GM13976 (cell line): ENCODE measurements around the gene SMYD3.
"Not testable (repeated sequence)": the region's sequence is repeated elsewhere in the genome, so short reads cannot be mapped to it uniquely, and the experiment has no call there.

ENCODE experiments used
- DNase-seq: peaks from one replicate; pipeline ENCODE4 v3.0.0; 2012; ENCODE audit warnings: low spot score
- CTCF ChIP-seq: IDR thresholded peaks from 2 replicates; pipeline ENCODE4 v1.5.1; 2012; ENCODE audit warnings: borderline replicate concordance, mild to moderate bottlenecking; ENCODE audit not compliant: insufficient read depth; ENCODE audit errors: extremely low read depth, missing control alignments, control extremely low read depth
- in situ Hi-C: fragments of 300-500 bp; cut with MboI; formaldehyde crosslinking; loops from one replicate; pipeline ENCODE4 v1.12.0; 2022; ENCODE audit warnings: low sequenced_read_pairs, mixed read lengths, inconsistent platforms; ENCODE audit not compliant: unreplicated experiment

The SMYD3 gene

GRCh38 chr1:246338098-246338497, 169.0 kb downstream of the SMYD3 start:
- in situ Hi-C loops: no loop called here
- DNase-seq: no peak
- TF ChIP-seq CTCF: no peak

GRCh38 chr1:246335151-246335550, 171.9 kb downstream of the SMYD3 start:
- no peak for TF ChIP-seq CTCF
- in situ Hi-C loops: no loop called here
- DNase-seq: no peak

- DNase-seq: no peak
- no peak for TF ChIP-seq CTCF
- in situ Hi-C loops: no loop called here
These were observed 173.2 kb downstream of the SMYD3 start for GRCh38 chr1:246333855-246334254.

GRCh38 chr1:246332078-246332477, 175.0 kb downstream of the SMYD3 start:
- TF ChIP-seq CTCF: no peak
- in situ Hi-C loops: no loop called here
- no peak for DNase-seq

GRCh38 chr1:246329900-246330299, 177.2 kb downstream of the SMYD3 start:
- in situ Hi-C loops: no loop called here
- TF ChIP-seq CTCF: no peak
- DNase-seq: peak; percentile 79

- DNase-seq, in situ Hi-C loops: not testable (repeated sequence)
These were observed 177.8 kb downstream of the SMYD3 start for GRCh38 chr1:246329292-246329691.

- no peak for DNase-seq
- in situ Hi-C loops: no loop called here
- no peak for TF ChIP-seq CTCF
These were observed 182.4 kb downstream of the SMYD3 start for GRCh38 chr1:246324711-246325110.

- in situ Hi-C loops, DNase-seq: not testable (repeated sequence)
These were observed 183.0 kb downstream of the SMYD3 start for GRCh38 chr1:246324033-246324432.
